ENCODE data around the gene TMBIM1. TPM values are rescaled to one million over a fixed set of nuclear protein-coding genes. Genes with fewer than 3 reads are reported as not detected.

Gene TMBIM1
- total RNA-seq, 6 donors from 2014 or later: 112 to 359 (median 236) TPM

DNA sequence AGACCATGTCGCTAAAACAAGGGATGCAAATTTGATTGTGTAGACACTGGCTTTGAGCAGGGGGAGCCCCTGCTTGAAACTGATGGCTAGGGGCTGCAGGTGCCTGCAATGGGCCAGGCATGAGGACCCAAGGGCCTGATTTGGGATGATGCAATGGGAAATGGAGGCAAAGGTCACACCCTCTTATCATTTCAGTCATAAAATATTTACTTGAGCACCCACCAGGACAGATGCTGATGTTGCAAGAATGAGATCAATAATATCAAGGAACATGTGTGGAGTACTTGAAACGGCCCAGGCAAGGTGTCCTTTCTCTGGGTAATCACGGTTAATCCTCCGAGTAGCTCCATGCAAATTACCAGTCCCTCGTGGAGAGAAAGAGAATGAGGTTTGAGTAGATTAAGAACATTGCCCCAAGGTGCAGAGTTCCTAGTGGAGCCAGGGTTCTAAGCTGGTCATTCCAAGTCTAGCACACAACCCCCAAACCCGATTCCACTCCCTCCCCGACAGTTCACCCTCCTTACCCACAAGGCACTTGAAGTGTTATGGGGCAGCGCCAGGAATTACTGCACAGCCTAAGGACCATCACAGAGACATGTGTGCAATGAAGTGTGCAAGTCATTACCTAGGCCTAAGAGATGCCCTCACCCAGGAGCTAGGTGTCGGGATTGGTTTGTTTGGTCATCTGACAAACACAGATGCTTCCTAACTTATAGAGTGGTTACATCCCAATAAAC is 14.0 kb upstream of the TMBIM1 start:
- TF ChIP-seq EP300 (IDR thresholded peaks at IDR 0.05): no peak
- TF ChIP-seq POLR2AphosphoS5 (IDR thresholded peaks at IDR 0.05): no peak
- TF ChIP-seq, protein P1, sequence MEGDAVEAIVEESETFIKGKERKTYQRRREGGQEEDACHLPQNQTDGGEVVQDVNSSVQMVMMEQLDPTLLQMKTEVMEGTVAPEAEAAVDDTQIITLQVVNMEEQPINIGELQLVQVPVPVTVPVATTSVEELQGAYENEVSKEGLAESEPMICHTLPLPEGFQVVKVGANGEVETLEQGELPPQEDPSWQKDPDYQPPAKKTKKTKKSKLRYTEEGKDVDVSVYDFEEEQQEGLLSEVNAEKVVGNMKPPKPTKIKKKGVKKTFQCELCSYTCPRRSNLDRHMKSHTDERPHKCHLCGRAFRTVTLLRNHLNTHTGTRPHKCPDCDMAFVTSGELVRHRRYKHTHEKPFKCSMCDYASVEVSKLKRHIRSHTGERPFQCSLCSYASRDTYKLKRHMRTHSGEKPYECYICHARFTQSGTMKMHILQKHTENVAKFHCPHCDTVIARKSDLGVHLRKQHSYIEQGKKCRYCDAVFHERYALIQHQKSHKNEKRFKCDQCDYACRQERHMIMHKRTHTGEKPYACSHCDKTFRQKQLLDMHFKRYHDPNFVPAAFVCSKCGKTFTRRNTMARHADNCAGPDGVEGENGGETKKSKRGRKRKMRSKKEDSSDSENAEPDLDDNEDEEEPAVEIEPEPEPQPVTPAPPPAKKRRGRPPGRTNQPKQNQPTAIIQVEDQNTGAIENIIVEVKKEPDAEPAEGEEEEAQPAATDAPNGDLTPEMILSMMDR (IDR thresholded peaks at IDR 0.05): no peak
- TF ChIP-seq POLR2A (IDR thresholded peaks at IDR 0.05): no peak
- Histone ChIP-seq H3K27ac (no peak overlapping the region), H3K4me1 (peaks cover 0 to 4% (median 2%) of the 10 kb centered on the region in 4 donors), H3K4me3 (no peak overlapping the region), H3K36me3 (no peaks in the 10 kb centered on the region), H3K9me3 (no peaks in the 10 kb centered on the region), H3K27me3 (no peaks in the 10 kb centered on the region)
- ATAC-seq (ENCODE audit: low FRiP score in 2 of 2): no peak
- 79 to 88% methylated on average over 9 of the region's 9 CpGs for WGBS, 2 donors
- no peak for DNase-seq

DNA sequence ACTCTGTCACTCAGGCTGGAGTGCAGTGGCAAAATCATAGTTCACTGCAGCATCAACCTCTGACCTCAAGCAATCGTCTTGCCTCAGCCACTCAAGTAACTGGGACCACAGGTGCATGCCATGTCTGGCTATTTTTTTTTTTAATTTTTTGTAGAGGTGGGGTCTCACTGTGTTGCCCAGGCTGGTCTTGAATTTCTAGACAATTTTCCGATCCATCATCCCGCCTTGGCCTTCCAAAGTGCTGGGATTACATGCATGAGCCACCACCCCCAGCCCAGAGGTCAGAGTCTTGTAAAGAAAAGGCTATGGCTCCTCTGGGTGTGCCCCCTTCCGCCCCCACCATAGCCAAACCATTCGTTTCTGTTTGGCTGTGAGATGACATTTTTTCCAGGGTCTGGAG is 13.1 kb upstream of the TMBIM1 start:
- DNase-seq (no peak), ATAC-seq (ENCODE audit: low FRiP score in 2 of 2) (no peak)
- Histone ChIP-seq H3K36me3 (no peaks in the 10 kb centered on the region), H3K4me3 (no peak overlapping the region), H3K9me3 (no peaks in the 10 kb centered on the region), H3K27ac (no peak overlapping the region), H3K27me3 (no peaks in the 10 kb centered on the region), H3K4me1 (peaks cover 0 to 7% (median 6%) of the 10 kb centered on the region in 4 donors)
- TF ChIP-seq, protein P1 (IDR thresholded peaks at IDR 0.05): no peak
- TF ChIP-seq POLR2A (IDR thresholded peaks at IDR 0.05) (no peak), POLR2AphosphoS5 (IDR thresholded peaks at IDR 0.05) (no peak), EP300 (IDR thresholded peaks at IDR 0.05) (no peak)
- 76 to 83% methylated on average over 5 of the region's 5 CpGs for WGBS, 2 donors

DNA sequence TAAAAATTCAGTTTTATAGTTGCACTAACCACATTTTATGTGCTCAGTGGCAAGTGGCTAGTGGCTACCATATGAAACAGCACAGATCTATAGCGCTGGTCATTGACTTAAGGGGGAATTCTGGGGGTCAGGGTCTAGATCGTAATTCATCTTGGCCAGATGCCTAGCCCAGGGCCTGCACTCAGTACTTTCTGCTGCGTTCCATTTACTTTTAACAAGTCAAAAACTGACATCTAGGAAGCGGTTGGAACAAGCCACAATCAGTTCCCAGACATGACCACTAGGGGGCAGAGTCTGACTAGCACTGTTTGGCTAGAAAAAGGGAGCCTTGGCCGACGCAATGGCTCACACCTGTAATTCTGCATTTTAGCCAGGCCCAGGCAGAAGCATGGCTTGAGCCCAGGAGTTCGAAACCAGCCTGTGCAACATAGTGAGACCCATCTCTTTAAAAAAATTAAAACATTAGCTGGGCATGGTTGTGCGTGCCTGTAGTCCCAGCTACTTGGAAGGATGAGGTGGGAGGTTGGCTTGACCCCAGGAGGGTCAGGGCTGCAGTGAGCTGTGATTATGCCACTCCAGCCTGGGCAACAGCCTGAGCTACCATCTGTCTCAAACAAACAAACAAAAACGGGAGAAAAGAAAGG is 9.0 kb upstream of the TMBIM1 start:
- Histone ChIP-seq H3K27ac (no peak overlapping the region), H3K27me3 (no peaks in the 10 kb centered on the region), H3K4me3 (no peak overlapping the region), H3K9me3 (no peaks in the 10 kb centered on the region), H3K36me3 (no peaks in the 10 kb centered on the region), H3K4me1 (peaks cover 0 to 12% (median 6%) of the 10 kb centered on the region in 4 donors)
- ATAC-seq (ENCODE audit: low FRiP score in 2 of 2): peak; percentile 93
- TF ChIP-seq, protein P1 (IDR thresholded peaks at IDR 0.05): peak; percentile 94 to 98 (median 96)
- no peak for TF ChIP-seq POLR2A (IDR thresholded peaks at IDR 0.05)
- TF ChIP-seq EP300 (IDR thresholded peaks at IDR 0.05): no peak
- TF ChIP-seq POLR2AphosphoS5 (IDR thresholded peaks at IDR 0.05): peak in 1 of 2 donors; percentile 34
- peak in 1 of 2 donors; percentile 90 for DNase-seq
- 9 to 12% methylated on average over 9 of the region's 9 CpGs for WGBS, 2 donors

DNA sequence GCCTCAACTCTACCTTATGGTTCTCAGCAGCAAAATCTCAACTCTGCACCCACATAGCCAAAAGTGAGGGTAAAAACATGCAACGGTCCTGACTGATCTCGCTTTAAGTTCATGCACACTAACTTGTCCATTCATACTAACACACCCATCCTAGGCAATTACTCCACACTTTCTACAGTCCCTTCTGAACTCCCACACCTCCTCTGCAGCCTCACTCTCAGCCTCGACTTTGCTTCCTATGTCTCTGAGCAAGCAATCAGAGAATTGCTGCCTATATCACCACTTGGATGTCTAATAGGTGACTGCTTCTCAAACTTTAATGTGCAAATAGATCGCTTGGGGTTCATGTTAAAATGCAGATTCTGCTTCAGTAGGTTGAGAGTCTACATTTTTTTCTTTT is 7.8 kb upstream of the TMBIM1 start:
- WGBS, 2 donors: 84 to 92% methylated on average over 4 of the region's 4 CpGs
- H3K27me3 ChIP-seq: no peaks in the 10 kb centered on the region

More for the DNA sequence above, 7.8 kb upstream of the TMBIM1 start:
- H3K27ac ChIP-seq: no peak overlapping the region
- no peak for ATAC-seq (ENCODE audit: low FRiP score in 2 of 2)
- TF ChIP-seq, protein P1 (IDR thresholded peaks at IDR 0.05): no peak
- TF ChIP-seq EP300 (IDR thresholded peaks at IDR 0.05): no peak
- no peak for TF ChIP-seq POLR2AphosphoS5 (IDR thresholded peaks at IDR 0.05)
- TF ChIP-seq POLR2A (IDR thresholded peaks at IDR 0.05): no peak
- peaks cover 11 to 22% (median 12%) of the 10 kb centered on the region in 4 donors for H3K4me1 ChIP-seq
- no peaks in the 10 kb centered on the region for H3K36me3 ChIP-seq
- no peak for DNase-seq
- no peak overlapping the region for H3K4me3 ChIP-seq
- H3K9me3 ChIP-seq: no peaks in the 10 kb centered on the region
